Loucy (cell line): ENCODE results near the gene PPP3CA.

Source experiments
- H2AFZ ChIP-seq: fragments of 200-600 bp; sonication (generic); 2 replicates; pipeline ENCODE4 v1.6.0; 2016; ENCODE audit warnings: antibody characterized with exemption, mild to moderate bottlenecking, low read length, moderate library complexity
- H3F3A ChIP-seq: fragments of 200-600 bp; 2 replicates; pipeline ENCODE4 v1.6.0; 2016; ENCODE audit warnings: antibody characterized with exemption, low read depth, mild to moderate bottlenecking
- H3K27me3 ChIP-seq: fragments of 200-600 bp; sonication (generic); 2 replicates; pipeline ENCODE4 v1.6.1; 2014; ENCODE audit warnings: low read length, mild to moderate bottlenecking; ENCODE audit not compliant: insufficient read depth, poor library complexity, severe bottlenecking
- H3K36me3 ChIP-seq: fragments of 200-600 bp; sonication (generic); 2 replicates; pipeline ENCODE4 v1.6.1; 2016; ENCODE audit warnings: low read length; ENCODE audit not compliant: insufficient read depth
- H3K4me1 ChIP-seq: fragments of 200-600 bp; sonication (generic); 2 replicates; pipeline ENCODE4 v1.5.1; 2014; ENCODE audit warnings: low read length, mild to moderate bottlenecking; ENCODE audit not compliant: insufficient read depth, poor library complexity, severe bottlenecking
- H3K4me2 ChIP-seq: fragments of 200-600 bp; sonication (generic); 2 replicates; pipeline ENCODE4 v1.6.0; 2014; ENCODE audit warnings: antibody characterized with exemption, low read length, low read depth, mild to moderate bottlenecking; ENCODE audit not compliant: poor library complexity, severe bottlenecking
- H3K4me3 ChIP-seq: fragments of 200-600 bp; sonication (generic); 2 replicates; pipeline ENCODE4 v1.5.1; 2014; ENCODE audit warnings: low read length, mild to moderate bottlenecking, mixed read lengths; ENCODE audit not compliant: poor library complexity, severe bottlenecking
- H3K79me2 ChIP-seq: fragments of 200-600 bp; sonication (generic); 2 replicates; pipeline ENCODE4 v1.6.1; 2014; ENCODE audit warnings: low read length; ENCODE audit not compliant: insufficient read depth
- H3K9ac ChIP-seq: fragments of 200-600 bp; sonication (generic); 2 replicates; pipeline ENCODE4 v1.6.0; 2014; ENCODE audit warnings: mild to moderate bottlenecking, low read depth, low read length, moderate library complexity; ENCODE audit not compliant: poor library complexity, severe bottlenecking
- H3K9me2 ChIP-seq: fragments of 200-600 bp; sonication (generic); replicated peaks from 2 replicates; pipeline ENCODE4 v1.6.1; 2016; ENCODE audit warnings: low read depth, low read length, mixed read lengths
- H3K9me3 ChIP-seq: fragments of 200-600 bp; sonication (generic); 2 replicates; pipeline ENCODE4 v1.6.1; 2014; ENCODE audit warnings: mild to moderate bottlenecking, antibody characterized with exemption, low read length, low read depth; ENCODE audit not compliant: insufficient read depth
- H4K20me1 ChIP-seq: fragments of 200-600 bp; sonication (generic); 2 replicates; pipeline ENCODE4 v1.6.0; 2014; ENCODE audit warnings: antibody characterized with exemption, low read length, mild to moderate bottlenecking; ENCODE audit not compliant: insufficient read depth, poor library complexity, severe bottlenecking
- EZH2phosphoT487 ChIP-seq: fragments of 200-600 bp; IDR thresholded peaks from 2 replicates; pipeline ENCODE4 v1.6.1; 2018; ENCODE audit warnings: antibody characterized with exemption, mild to moderate bottlenecking, moderate library complexity, borderline replicate concordance
- TF ChIP-seq, protein P1 (sequence below): fragments of 200-600 bp; sonication (generic); conservative IDR thresholded peaks from 2 replicates; pipeline ENCODE4 v1.5.1; 2014; ENCODE audit warnings: mild to moderate bottlenecking, antibody characterized with exemption, low read length

Gene PPP3CA

DNA sequence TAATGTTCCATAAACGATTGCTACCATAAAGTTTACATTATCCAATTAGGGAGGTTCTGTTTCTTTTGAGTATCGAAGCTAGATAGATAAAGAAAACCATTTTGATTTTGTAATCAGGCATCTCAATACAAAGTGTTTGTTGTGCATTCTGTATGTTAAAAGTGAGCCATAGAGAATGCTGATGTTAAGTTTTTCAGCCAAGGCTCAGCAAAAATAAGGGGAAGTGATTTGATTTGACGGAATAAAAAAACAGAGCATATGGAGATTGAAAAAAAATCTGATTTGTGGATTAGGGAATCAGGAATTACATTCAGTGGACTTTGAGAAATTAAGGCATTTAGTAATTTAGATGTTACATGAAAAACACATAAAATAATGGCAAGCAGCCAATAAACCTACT, 314.8 kb downstream of the PPP3CA start:
- no peak overlapping the region for H3K4me3 ChIP-seq
- H3K4me2 ChIP-seq = no peak overlapping the region
- H3K9me3 ChIP-seq = no peaks in the 10 kb centered on the region
- no peak overlapping the region for H2AFZ ChIP-seq
- no peaks in the 10 kb centered on the region for H4K20me1 ChIP-seq
- no peaks in the 10 kb centered on the region for H3K79me2 ChIP-seq
- H3K4me1 ChIP-seq = peaks cover 26% of the 10 kb centered on the region
- H3F3A ChIP-seq = peaks cover under 1% of the 10 kb centered on the region; the same call in 1 of the 2 replicates
- TF ChIP-seq EZH2phosphoT487 = no peak
- TF ChIP-seq, protein P1, sequence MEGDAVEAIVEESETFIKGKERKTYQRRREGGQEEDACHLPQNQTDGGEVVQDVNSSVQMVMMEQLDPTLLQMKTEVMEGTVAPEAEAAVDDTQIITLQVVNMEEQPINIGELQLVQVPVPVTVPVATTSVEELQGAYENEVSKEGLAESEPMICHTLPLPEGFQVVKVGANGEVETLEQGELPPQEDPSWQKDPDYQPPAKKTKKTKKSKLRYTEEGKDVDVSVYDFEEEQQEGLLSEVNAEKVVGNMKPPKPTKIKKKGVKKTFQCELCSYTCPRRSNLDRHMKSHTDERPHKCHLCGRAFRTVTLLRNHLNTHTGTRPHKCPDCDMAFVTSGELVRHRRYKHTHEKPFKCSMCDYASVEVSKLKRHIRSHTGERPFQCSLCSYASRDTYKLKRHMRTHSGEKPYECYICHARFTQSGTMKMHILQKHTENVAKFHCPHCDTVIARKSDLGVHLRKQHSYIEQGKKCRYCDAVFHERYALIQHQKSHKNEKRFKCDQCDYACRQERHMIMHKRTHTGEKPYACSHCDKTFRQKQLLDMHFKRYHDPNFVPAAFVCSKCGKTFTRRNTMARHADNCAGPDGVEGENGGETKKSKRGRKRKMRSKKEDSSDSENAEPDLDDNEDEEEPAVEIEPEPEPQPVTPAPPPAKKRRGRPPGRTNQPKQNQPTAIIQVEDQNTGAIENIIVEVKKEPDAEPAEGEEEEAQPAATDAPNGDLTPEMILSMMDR = no peak
- H3K9me2 ChIP-seq = no peaks in the 10 kb centered on the region
- H3K9ac ChIP-seq = no peak overlapping the region
- peaks cover 6% of the 10 kb centered on the region; the same call in 1 of the 2 replicates for H3K36me3 ChIP-seq
- no peaks in the 10 kb centered on the region for H3K27me3 ChIP-seq

DNA sequence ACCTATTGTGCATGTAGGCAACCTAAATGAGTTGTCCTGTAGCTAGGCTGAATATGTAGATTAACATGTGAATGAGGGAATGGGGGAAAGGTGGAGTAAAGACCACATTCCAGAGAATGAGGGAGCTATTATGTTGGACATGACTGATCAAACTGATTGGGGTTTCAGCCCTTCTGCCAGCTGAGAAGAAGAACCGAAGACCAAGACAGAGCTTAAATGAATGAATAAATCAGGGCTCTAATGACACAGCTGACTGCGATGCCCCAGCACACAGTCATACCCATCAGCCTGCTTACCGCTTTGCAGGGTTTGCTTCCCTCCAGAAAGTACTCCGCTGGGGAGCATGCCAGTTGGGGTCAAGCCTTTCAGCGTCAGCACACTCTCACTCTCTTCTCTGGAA, 315.4 kb downstream of the PPP3CA start:
- TF ChIP-seq, protein P1 = no peak
- TF ChIP-seq EZH2phosphoT487 = no peak
- Histone ChIP-seq H3K4me3 (no peak overlapping the region), H3K4me1 (peaks cover 20% of the 10 kb centered on the region), H3K27me3 (no peaks in the 10 kb centered on the region), H3K4me2 (no peak overlapping the region), H4K20me1 (no peaks in the 10 kb centered on the region), H2AFZ (no peak overlapping the region), H3K79me2 (no peaks in the 10 kb centered on the region), H3F3A (no peaks in the 10 kb centered on the region), H3K9me3 (no peaks in the 10 kb centered on the region), H3K36me3 (peaks cover 6% of the 10 kb centered on the region; the same call in 1 of the 2 replicates), H3K9ac (no peak overlapping the region), H3K9me2 (no peaks in the 10 kb centered on the region)

DNA sequence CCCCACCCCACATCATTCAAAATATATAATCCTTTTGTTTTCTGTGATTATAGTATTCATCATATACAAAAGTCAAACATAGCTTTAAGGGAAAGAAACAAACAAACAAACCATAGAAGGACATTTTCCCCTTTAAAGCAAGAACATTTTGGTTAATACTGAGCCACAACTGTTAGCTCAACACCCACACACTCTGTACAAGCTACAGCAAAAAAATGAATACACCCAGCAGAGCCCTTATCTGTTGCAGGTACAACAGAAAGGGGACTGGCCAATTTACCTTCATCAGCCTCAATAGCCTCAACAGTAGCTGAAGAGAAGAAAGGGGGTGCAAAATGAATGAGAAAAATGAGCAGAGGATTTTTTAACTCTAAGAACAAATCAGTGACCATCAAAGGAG, 318.4 kb downstream of the PPP3CA start:
- Histone ChIP-seq H3K36me3 (peaks cover 6% of the 10 kb centered on the region; the same call in 1 of the 2 replicates), H3F3A (no peaks in the 10 kb centered on the region), H3K4me3 (no peak overlapping the region), H4K20me1 (no peaks in the 10 kb centered on the region), H3K9ac (no peak overlapping the region), H3K79me2 (no peaks in the 10 kb centered on the region), H3K9me2 (no peaks in the 10 kb centered on the region), H3K4me2 (no peak overlapping the region), H3K4me1 (peaks cover 22% of the 10 kb centered on the region), H3K27me3 (no peaks in the 10 kb centered on the region), H2AFZ (no peak overlapping the region), H3K9me3 (no peaks in the 10 kb centered on the region)
- TF ChIP-seq, protein P1 = no peak
- TF ChIP-seq EZH2phosphoT487 = no peak
